Natural killer cell treated with Interleukin-12 subunit alpha and Interleukin-12 subunit beta and Interleukin-15 and Interleukin-18, amount 100 ng/mL, for 72 hours (primary cell): ENCODE measurements around the gene SMIM14. TPM values are rescaled to one million over a fixed set of nuclear protein-coding genes. Genes with fewer than 3 reads are reported as not detected.
A peak's percentile ranks its signal among the peaks of the same experiment; 100 is the strongest.

ENCODE experiments used
- ATAC-seq, 2 donors: fragments of 150-1000 bp; cut with Tn5 transposase in 1 of 2; sonication (Bioruptor Pico), chemical (Tn5 transposase) in 1 of 2; 2 replicates each; pipeline ENCODE4 v1.10.0; 2021
- DNase-seq: peaks from one replicate; pipeline ENCODE4 v3.0.0; 2022; ENCODE audit warnings: low spot score
- H3K27ac Mint-ChIP-seq, 2 donors: 1 replicate in 1 of 2; 2 replicates in 1 of 2; pipeline ENCODE4 v1.8.0; 2022; ENCODE audit warnings: mixed read lengths in 2 of 2, mild to moderate bottlenecking in 1 of 2, moderate library complexity in 1 of 2
- H3K27me3 Mint-ChIP-seq, 2 donors: 1 replicate in 1 of 2; 2 replicates in 1 of 2; pipeline ENCODE4 v1.8.0; 2022; ENCODE audit warnings: mixed read lengths in 2 of 2
- H3K36me3 Mint-ChIP-seq: one replicate; pipeline ENCODE4 v1.8.0; 2022; ENCODE audit warnings: mixed read lengths
- H3K4me1 Mint-ChIP-seq, 2 donors: 1 replicate in 1 of 2; 2 replicates in 1 of 2; pipeline ENCODE4 v1.8.0; 2022; ENCODE audit warnings: low read depth in 2 of 2, mixed read lengths in 2 of 2, mild to moderate bottlenecking in 1 of 2
- H3K4me3 Mint-ChIP-seq: one replicate; pipeline ENCODE4 v1.8.0; 2022; ENCODE audit warnings: mixed read lengths
- H3K9me3 Mint-ChIP-seq: 2 replicates; pipeline ENCODE4 v1.8.0; 2022; ENCODE audit warnings: mixed read lengths
- total RNA-seq, 2 donors: library from RNA; stranded (reverse); gene quantifications; one replicate each; pipeline ENCODE4 v1.2.3, GENCODE V29; 2022

SMIM14 gene
- total RNA-seq, 2 donors from 2014 or later = 2.5 to 7.8 TPM

GRCh38 chr4:39606747-39607146 is 31.9 kb downstream of the SMIM14 start:
- H3K4me3 Mint-ChIP-seq = no peak overlapping the region
- peaks cover 6% of the 10 kb centered on the region for H3K36me3 Mint-ChIP-seq
- no peaks in the 10 kb centered on the region for H3K27me3 Mint-ChIP-seq
- DNase-seq (no peak), ATAC-seq (no peak)
- H3K27ac Mint-ChIP-seq = no peak overlapping the region
- H3K9me3 Mint-ChIP-seq = no peaks in the 10 kb centered on the region
- peaks cover 6 to 7% of the 10 kb centered on the region in 2 donors for H3K4me1 Mint-ChIP-seq

GRCh38 chr4:39597695-39598381 is 40.8 kb downstream of the SMIM14 start:
- no peak for DNase-seq
- Mint-ChIP-seq H3K4me1 (peaks cover 0 to 3% of the 10 kb centered on the region in 2 donors), H3K27me3 (no peaks in the 10 kb centered on the region), H3K27ac (peak overlapping the region in 1 of 2 donors; percentile 40), H3K9me3 (no peaks in the 10 kb centered on the region), H3K36me3 (no peaks in the 10 kb centered on the region), H3K4me3 (no peak overlapping the region)
- no peak for ATAC-seq

GRCh38 chr4:39596971-39597370 is 41.7 kb downstream of the SMIM14 start:
- H3K36me3 Mint-ChIP-seq = no peaks in the 10 kb centered on the region
- DNase-seq = no peak
- H3K27me3 Mint-ChIP-seq = no peaks in the 10 kb centered on the region
- no peaks in the 10 kb centered on the region for H3K9me3 Mint-ChIP-seq
- no peak overlapping the region for H3K27ac Mint-ChIP-seq
- peaks cover 0 to 3% of the 10 kb centered on the region in 2 donors for H3K4me1 Mint-ChIP-seq
- no peak overlapping the region for H3K4me3 Mint-ChIP-seq
- ATAC-seq = no peak

GRCh38 chr4:39591290-39591689 is 47.4 kb downstream of the SMIM14 start:
- Mint-ChIP-seq H3K27ac (no peak overlapping the region), H3K4me3 (no peak overlapping the region), H3K27me3 (no peaks in the 10 kb centered on the region), H3K36me3 (no peaks in the 10 kb centered on the region), H3K4me1 (peaks cover 0 to 2% of the 10 kb centered on the region in 2 donors), H3K9me3 (no peaks in the 10 kb centered on the region)
- ATAC-seq (no peak), DNase-seq (no peak)

GRCh38 chr4:39587881-39588280 is 50.8 kb downstream of the SMIM14 start:
- DNase-seq = no peak
- no peak for ATAC-seq
- Mint-ChIP-seq H3K9me3 (no peaks in the 10 kb centered on the region), H3K27ac (no peak overlapping the region), H3K36me3 (no peaks in the 10 kb centered on the region), H3K27me3 (no peaks in the 10 kb centered on the region), H3K4me3 (no peak overlapping the region), H3K4me1 (peaks cover 0 to 2% of the 10 kb centered on the region in 2 donors)

- Mint-ChIP-seq H3K4me1 (peaks cover 0 to 2% of the 10 kb centered on the region in 2 donors), H3K4me3 (no peak overlapping the region), H3K36me3 (no peaks in the 10 kb centered on the region)
Measured at GRCh38 chr4:39574946-39575345, 63.7 kb downstream of the SMIM14 start.

GRCh38 chr4:39571504-39571903 is 67.2 kb downstream of the SMIM14 start:
- Mint-ChIP-seq H3K27me3 (no peaks in the 10 kb centered on the region), H3K27ac (no peak overlapping the region), H3K4me3 (no peak overlapping the region), H3K36me3 (no peaks in the 10 kb centered on the region), H3K9me3 (no peaks in the 10 kb centered on the region), H3K4me1 (peaks cover 5% of the 10 kb centered on the region in 2 donors)
- ATAC-seq (no peak), DNase-seq (no peak)

More at GRCh38 chr4:39574946-39575345, 63.7 kb downstream of the SMIM14 start:
- H3K27me3 Mint-ChIP-seq = no peaks in the 10 kb centered on the region
- H3K9me3 Mint-ChIP-seq = no peaks in the 10 kb centered on the region
- H3K27ac Mint-ChIP-seq = no peak overlapping the region
- no peak for ATAC-seq
- no peak for DNase-seq

GRCh38 chr4:39571054-39571453 is 67.6 kb downstream of the SMIM14 start:
- Mint-ChIP-seq H3K27me3 (no peaks in the 10 kb centered on the region), H3K9me3 (no peaks in the 10 kb centered on the region), H3K27ac (no peak overlapping the region), H3K4me3 (no peak overlapping the region), H3K4me1 (peaks cover 3 to 5% of the 10 kb centered on the region in 2 donors), H3K36me3 (peaks cover 3% of the 10 kb centered on the region)
- ATAC-seq (no peak), DNase-seq (no peak)

GRCh38 chr4:39569209-39569608 is 69.5 kb downstream of the SMIM14 start:
- DNase-seq (no peak), ATAC-seq (no peak)
- peaks cover 5% of the 10 kb centered on the region in 2 donors for H3K4me1 Mint-ChIP-seq
- H3K27me3 Mint-ChIP-seq = no peaks in the 10 kb centered on the region
- H3K4me3 Mint-ChIP-seq = no peak overlapping the region
- H3K27ac Mint-ChIP-seq = no peak overlapping the region
- H3K9me3 Mint-ChIP-seq = no peaks in the 10 kb centered on the region
- peaks cover 4% of the 10 kb centered on the region for H3K36me3 Mint-ChIP-seq

GRCh38 chr4:39568805-39569204 is 69.9 kb downstream of the SMIM14 start:
- DNase-seq (no peak), ATAC-seq (no peak)
- H3K27me3 Mint-ChIP-seq = no peaks in the 10 kb centered on the region
- H3K36me3 Mint-ChIP-seq = peaks cover 4% of the 10 kb centered on the region
- H3K9me3 Mint-ChIP-seq = no peaks in the 10 kb centered on the region
- H3K4me1 Mint-ChIP-seq = peaks cover 5% of the 10 kb centered on the region in 2 donors
- no peak overlapping the region for H3K4me3 Mint-ChIP-seq
- H3K27ac Mint-ChIP-seq = no peak overlapping the region

- H3K9me3 Mint-ChIP-seq = no peaks in the 10 kb centered on the region
Measured at GRCh38 chr4:39565878-39566600, 72.6 kb downstream of the SMIM14 start.

GRCh38 chr4:39563346-39563847 is 75.3 kb downstream of the SMIM14 start:
- Mint-ChIP-seq H3K9me3 (no peaks in the 10 kb centered on the region), H3K27me3 (no peaks in the 10 kb centered on the region), H3K4me3 (no peak overlapping the region), H3K36me3 (peaks cover 4% of the 10 kb centered on the region), H3K4me1 (peaks cover 4 to 7% of the 10 kb centered on the region in 2 donors), H3K27ac (no peak overlapping the region)
- no peak for DNase-seq
- no peak for ATAC-seq

More at GRCh38 chr4:39565878-39566600, 72.6 kb downstream of the SMIM14 start:
- Mint-ChIP-seq H3K27me3 (no peaks in the 10 kb centered on the region), H3K36me3 (peaks cover 4% of the 10 kb centered on the region), H3K4me3 (no peak overlapping the region), H3K4me1 (peaks cover 5% of the 10 kb centered on the region in 2 donors), H3K27ac (no peak overlapping the region)
- no peak for ATAC-seq
- no peak for DNase-seq

- DNase-seq = no peak
- no peak for ATAC-seq
- Mint-ChIP-seq H3K27me3 (no peaks in the 10 kb centered on the region), H3K9me3 (no peaks in the 10 kb centered on the region), H3K36me3 (peaks cover 4% of the 10 kb centered on the region), H3K4me3 (no peak overlapping the region), H3K27ac (no peak overlapping the region), H3K4me1 (peaks cover 0 to 5% of the 10 kb centered on the region in 2 donors)
Measured at GRCh38 chr4:39562792-39563191, 75.9 kb downstream of the SMIM14 start.

- H3K9me3 Mint-ChIP-seq = no peaks in the 10 kb centered on the region
- no peaks in the 10 kb centered on the region for H3K27me3 Mint-ChIP-seq
- no peak overlapping the region for H3K4me3 Mint-ChIP-seq
- H3K4me1 Mint-ChIP-seq = peaks cover 0 to 4% of the 10 kb centered on the region in 2 donors
- no peak overlapping the region for H3K27ac Mint-ChIP-seq
- no peaks in the 10 kb centered on the region for H3K36me3 Mint-ChIP-seq
- no peak for DNase-seq
- no peak for ATAC-seq
Measured at GRCh38 chr4:39559626-39560025, 79.0 kb downstream of the SMIM14 start.
